NCI-H524 (cell line): Measurements from ENCODE around the gene HAUS3.
"Not testable (repeated sequence)": the region's sequence is repeated elsewhere in the genome, so short reads cannot be mapped to it uniquely, and the experiment has no call there.

Source experiments
- DNase-seq, 2 experiments: peaks; one replicate each; lab custom pipeline; 2025; lab: John Stamatoyannopoulos, UW

Gene HAUS3

GRCh38 chr4:2275546-2276251 lies 33.8 kb upstream of the HAUS3 start:
- no peak for DNase-seq

- DNase-seq, result not testable (repeated sequence)
These were observed 33.1 kb upstream of the HAUS3 start for GRCh38 chr4:2275044-2275397.

- peak in 1 of 2 experiments; percentile 13 for DNase-seq
These were observed 32.6 kb upstream of the HAUS3 start for GRCh38 chr4:2274320-2275043.

GRCh38 chr4:2273657-2274319 lies 31.9 kb upstream of the HAUS3 start:
- no peak for DNase-seq

- DNase-seq, result no peak
These were observed 31.3 kb upstream of the HAUS3 start for GRCh38 chr4:2273221-2273620.

- DNase-seq, result peak; percentile 34 to 69
These were observed 30.9 kb upstream of the HAUS3 start for GRCh38 chr4:2272828-2273120.

- no peak for DNase-seq
These were observed 30.3 kb upstream of the HAUS3 start for GRCh38 chr4:2272026-2272827.

GRCh38 chr4:2271279-2272025 lies 29.5 kb upstream of the HAUS3 start:
- no peak for DNase-seq

GRCh38 chr4:2270341-2271165 lies 28.6 kb upstream of the HAUS3 start:
- DNase-seq, result no peak

GRCh38 chr4:2269618-2270163 lies 27.8 kb upstream of the HAUS3 start:
- no peak for DNase-seq

GRCh38 chr4:2269206-2269531 lies 27.2 kb upstream of the HAUS3 start:
- no peak for DNase-seq

- no peak for DNase-seq
These were observed 26.7 kb upstream of the HAUS3 start for GRCh38 chr4:2268357-2269205.

- no peak for DNase-seq
These were observed 25.9 kb upstream of the HAUS3 start for GRCh38 chr4:2267841-2268240.

- no peak for DNase-seq
These were observed 25.4 kb upstream of the HAUS3 start for GRCh38 chr4:2267320-2267811.

- no peak for DNase-seq
These were observed 24.9 kb upstream of the HAUS3 start for GRCh38 chr4:2266821-2267220.

- DNase-seq, result no peak
These were observed 24.3 kb upstream of the HAUS3 start for GRCh38 chr4:2266181-2266580.

- no peak for DNase-seq
These were observed 23.5 kb upstream of the HAUS3 start for GRCh38 chr4:2265113-2266110.

GRCh38 chr4:2264481-2265041 lies 22.6 kb upstream of the HAUS3 start:
- DNase-seq, result no peak
